Measurements from ENCODE around the gene ATP2C2.

- TF ChIP-seq CTCF (IDR thresholded peaks at IDR 0.05) (no peak), POLR2A (IDR thresholded peaks at IDR 0.05) (no peak)
Observed at GRCh38 chr16:84425696-84426095, 57.4 kb downstream of the ATP2C2 start.

Measured in right lobe of liver (tissue), 4 donors.